Activated T-cell treated with anti-CD3 and anti-CD28 coated beads for 1 hour (primary cell): ENCODE results near the gene FAM72D.
"Not testable (repeated sequence)": the region's sequence is repeated elsewhere in the genome, so short reads cannot be mapped to it uniquely, and the experiment has no call there.

ENCODE experiments used
- DNase-seq: peaks from one replicate; pipeline ENCODE4 v3.0.0-alpha.2; 2020; ENCODE audit warnings: low read depth

The FAM72D gene

GRCh38 chr1:145095284-145096057, at the start of gene FAM72D, which contains the start of gene SRGAP2B:
Gene FAM72D, plus strand, starts transcription at chr1:145095974. Its CDS starts 874 bp downstream, at chr1:145096848.
Gene SRGAP2B, minus strand, starts transcription at chr1:145095328. Its CDS starts 2,427 bp downstream, at chr1:145092901.
- DNase-seq, result not testable (repeated sequence)

GRCh38 chr1:145047553-145047952, 48.2 kb upstream of the FAM72D start:
- not testable (repeated sequence) for DNase-seq

GRCh38 chr1:145048181-145048856, 47.5 kb upstream of the FAM72D start:
- not testable (repeated sequence) for DNase-seq

GRCh38 chr1:145052019-145052776, 43.6 kb upstream of the FAM72D start:
- not testable (repeated sequence) for DNase-seq

- not testable (repeated sequence) for DNase-seq
These were observed 42.3 kb upstream of the FAM72D start for GRCh38 chr1:145053428-145053827.

GRCh38 chr1:145055217-145055760, 40.5 kb upstream of the FAM72D start:
- DNase-seq, result not testable (repeated sequence)

GRCh38 chr1:145058184-145058583, 37.6 kb upstream of the FAM72D start:
- not testable (repeated sequence) for DNase-seq

- DNase-seq, result not testable (repeated sequence)
These were observed 32.5 kb upstream of the FAM72D start for GRCh38 chr1:145063285-145063684.

GRCh38 chr1:145063941-145064648, 31.7 kb upstream of the FAM72D start:
- DNase-seq, result not testable (repeated sequence)

GRCh38 chr1:145065194-145065826, 30.5 kb upstream of the FAM72D start:
- not testable (repeated sequence) for DNase-seq

GRCh38 chr1:145066486-145066885, 29.3 kb upstream of the FAM72D start:
- not testable (repeated sequence) for DNase-seq

GRCh38 chr1:145071569-145071968, 24.2 kb upstream of the FAM72D start:
- DNase-seq, result not testable (repeated sequence)

- not testable (repeated sequence) for DNase-seq
These were observed 21.7 kb upstream of the FAM72D start for GRCh38 chr1:145074021-145074559.

GRCh38 chr1:145076877-145077276, 18.9 kb upstream of the FAM72D start:
- not testable (repeated sequence) for DNase-seq

GRCh38 chr1:145077872-145078786, 17.6 kb upstream of the FAM72D start:
- DNase-seq, result not testable (repeated sequence)

- not testable (repeated sequence) for DNase-seq
These were observed 16.9 kb upstream of the FAM72D start for GRCh38 chr1:145078787-145079370.

- DNase-seq, result not testable (repeated sequence)
These were observed 16.0 kb upstream of the FAM72D start for GRCh38 chr1:145079737-145080136.

GRCh38 chr1:145080193-145080592, 15.6 kb upstream of the FAM72D start:
- not testable (repeated sequence) for DNase-seq
